H1 (cell line): Measurements from ENCODE around the gene UBASH3B. TPM values are rescaled to one million over a fixed set of nuclear protein-coding genes. Genes with fewer than 3 reads are reported as not detected.
A peak's percentile ranks its signal among the peaks of the same experiment; 100 is the strongest.

Source experiments
- CTCF ChIA-PET: fragments of 300-600 bp; sonication (Branson Sonifier 250); formaldehyde crosslinking; loops from one replicate; lab custom pipeline; 2021; ENCODE audit not compliant: partially characterized antibody; lab: Charles Lee
- POLR2A ChIA-PET: fragments of 300-600 bp; sonication (Branson Sonifier 250); formaldehyde crosslinking; loops from one replicate; lab custom pipeline; 2021; ENCODE audit warnings: inconsistent platforms; ENCODE audit not compliant: partially characterized antibody; lab: Charles Lee
- DNase-seq, 2 experiments: peaks; one replicate each; pipeline versions ENCODE4 v3.0.0 to v3.0.0-alpha.2; 2010 to 2022; ENCODE audit warnings: low spot score in 2 of 2, low read depth in 1 of 2, mixed read lengths in 1 of 2
- FAIRE-seq: peaks from 2 replicates; lab custom pipeline; 2011; peaks lifted over from hg19 to GRCh38; lab: Jason Lieb, UNC
- H2AFZ ChIP-seq: 2 replicates; pipeline ENCODE4 v1.8.1; 2012; ENCODE audit warnings: low read length, inconsistent platforms
- H2AK5ac ChIP-seq: 2 replicates; pipeline ENCODE4 v1.6.1; 2013; ENCODE audit warnings: low read depth, low read length
- H2BK120ac ChIP-seq: replicated peaks from 2 replicates; pipeline ENCODE3; 2013; ENCODE audit warnings: low read depth, low read length, inconsistent platforms
- H2BK12ac ChIP-seq: 2 replicates; pipeline ENCODE4 v1.6.1; 2013; ENCODE audit warnings: low read depth, low read length
- H2BK15ac ChIP-seq: 2 replicates; pipeline ENCODE4 v1.6.1; 2013; ENCODE audit warnings: low read length
- H2BK20ac ChIP-seq: 2 replicates; pipeline ENCODE4 v1.6.1; 2013; ENCODE audit warnings: low read length
- H2BK5ac ChIP-seq: 2 replicates; pipeline ENCODE4 v1.6.1; 2013; ENCODE audit warnings: low read depth, low read length
- H3K14ac ChIP-seq: 2 replicates; pipeline ENCODE4 v1.6.1; 2013; ENCODE audit warnings: inconsistent platforms; ENCODE audit not compliant: insufficient read length
- H3K18ac ChIP-seq: 2 replicates; pipeline ENCODE4 v1.6.1; 2013; ENCODE audit warnings: low read length; ENCODE audit errors: extremely low read depth
- H3K23ac ChIP-seq: 2 replicates; pipeline ENCODE4 v1.6.1; 2013; ENCODE audit warnings: inconsistent platforms; ENCODE audit not compliant: insufficient read length
- H3K23me2 ChIP-seq: 2 replicates; pipeline ENCODE4 v1.6.1; 2013; ENCODE audit warnings: low read depth, low read length
- H3K27ac ChIP-seq: 2 replicates; pipeline ENCODE4 v1.6.1; 2011; ENCODE audit warnings: low read depth, low read length, inconsistent platforms
- H3K27me3 ChIP-seq, 4 experiments: replicated peaks in 1 of 4; 1 replicate in 1 of 4; 2 replicates in 3 of 4; pipeline versions ENCODE4 v1.6.1 to v1.8.1; 2011 to 2013; ENCODE audit warnings: low read length in 3 of 4, mild to moderate bottlenecking in 3 of 4, inconsistent platforms in 2 of 4, mixed read lengths in 2 of 4, moderate library complexity in 1 of 4; ENCODE audit not compliant: control insufficient read depth in 3 of 4, insufficient read depth in 3 of 4; ENCODE audit errors: extremely low read depth in 1 of 4
- H3K36me3 ChIP-seq, 4 experiments: 2 replicates each; pipeline versions ENCODE4 v1.6.1 to v1.8.1; 2011 to 2013; ENCODE audit warnings: mild to moderate bottlenecking in 4 of 4, low read length in 3 of 4, moderate library complexity in 2 of 4, control low read depth in 1 of 4, inconsistent platforms in 1 of 4; ENCODE audit not compliant: insufficient read depth in 4 of 4, control insufficient read depth in 2 of 4
- H3K4ac ChIP-seq: replicated peaks from 2 replicates; pipeline ENCODE3; 2013; ENCODE audit warnings: low read length, low read depth, mixed read lengths, inconsistent platforms; ENCODE audit not compliant: insufficient read length
- H3K4me1 ChIP-seq, 4 experiments: replicated peaks in 1 of 4; 1 replicate in 1 of 4; 2 replicates in 3 of 4; pipeline versions ENCODE4 v1.6.1 to v1.8.1; 2011 to 2013; ENCODE audit warnings: low read length in 3 of 4, inconsistent platforms in 2 of 4, mixed read lengths in 1 of 4; ENCODE audit not compliant: insufficient read depth in 4 of 4, control insufficient read depth in 3 of 4
- H3K4me2 ChIP-seq, 2 experiments: 2 replicates each; pipeline versions ENCODE4 v1.6.1 to v1.8.1; 2011 to 2013; ENCODE audit warnings: low read depth in 2 of 2, low read length in 2 of 2, control low read depth in 1 of 2, inconsistent platforms in 1 of 2, mild to moderate bottlenecking in 1 of 2; ENCODE audit not compliant: insufficient read depth in 1 of 2
- H3K4me3 ChIP-seq, 4 experiments: fragments of 200-600, 300-600 bp in 1 of 4; sonication (generic), shearing (Covaris generic), sonication (Bioruptor Twin) in 1 of 4; 2 replicates each; pipeline versions ENCODE4 v1.5.1 to v1.8.1; 2011 to 2016; ENCODE audit warnings: low read length in 4 of 4, low read depth in 3 of 4, control low read depth in 2 of 4, inconsistent platforms in 2 of 4, mild to moderate bottlenecking in 2 of 4, mixed read lengths in 1 of 4, moderate library complexity in 1 of 4; ENCODE audit not compliant: insufficient read depth in 2 of 4; ENCODE audit errors: extremely low read depth in 1 of 4
- H3K56ac ChIP-seq: replicated peaks from 2 replicates; pipeline ENCODE3; 2013; ENCODE audit warnings: low read depth, mild to moderate bottlenecking, mixed read lengths, low read length, inconsistent platforms; ENCODE audit not compliant: insufficient read length
- H3K79me1 ChIP-seq: 2 replicates; pipeline ENCODE4 v1.6.1; 2013; ENCODE audit warnings: low read depth, low read length, control low read depth
- H3K79me2 ChIP-seq, 2 experiments: 2 replicates each; pipeline versions ENCODE4 v1.6.1 to v1.8.1; 2012 to 2013; ENCODE audit warnings: low read length in 2 of 2, mild to moderate bottlenecking in 2 of 2, inconsistent platforms in 1 of 2; ENCODE audit not compliant: insufficient read depth in 2 of 2, control insufficient read depth in 1 of 2
- H3K9ac ChIP-seq, 4 experiments: replicated peaks in 1 of 4; 1 replicate in 1 of 4; 2 replicates in 3 of 4; pipeline versions ENCODE4 v1.6.1 to v1.8.1; 2011 to 2013; ENCODE audit warnings: low read depth in 3 of 4, low read length in 3 of 4, control low read depth in 2 of 4, mild to moderate bottlenecking in 2 of 4, moderate library complexity in 2 of 4, inconsistent platforms in 1 of 4; ENCODE audit errors: extremely low read depth in 1 of 4
- H3K9me3 ChIP-seq, 2 experiments: 2 replicates each; pipeline versions ENCODE4 v1.6.1 to v1.8.1; 2012 to 2013; ENCODE audit warnings: mild to moderate bottlenecking in 2 of 2, moderate library complexity in 2 of 2, control low read depth in 1 of 2, inconsistent platforms in 1 of 2, low read depth in 1 of 2, low read length in 1 of 2, mixed read lengths in 1 of 2; ENCODE audit not compliant: insufficient read depth in 2 of 2
- H4K20me1 ChIP-seq, 2 experiments: replicated peaks in 1 of 2; 2 replicates each; pipeline versions ENCODE3 to v1.8.1; 2011 to 2013; ENCODE audit warnings: inconsistent platforms in 2 of 2, low read length in 2 of 2, mild to moderate bottlenecking in 1 of 2; ENCODE audit not compliant: insufficient read depth in 2 of 2, control insufficient read depth in 1 of 2
- H4K5ac ChIP-seq: 2 replicates; pipeline ENCODE4 v1.6.1; 2013; ENCODE audit warnings: low read length, low read depth, mixed read lengths, inconsistent platforms; ENCODE audit not compliant: insufficient read length
- H4K8ac ChIP-seq: 2 replicates; pipeline ENCODE4 v1.8.0; 2013; ENCODE audit warnings: mild to moderate bottlenecking, moderate library complexity, low read length, inconsistent platforms; ENCODE audit not compliant: insufficient read depth; ENCODE audit errors: extremely low read depth
- H4K91ac ChIP-seq: replicated peaks from 2 replicates; pipeline ENCODE3; 2013; ENCODE audit warnings: low read length, mixed read lengths, inconsistent platforms; ENCODE audit not compliant: insufficient read length
- KDM1A ChIP-seq: fragments of 200-600, 300-600 bp; sonication (generic); IDR thresholded peaks from 2 replicates; pipeline ENCODE4 v1.7.1; 2016; ENCODE audit warnings: mild to moderate bottlenecking, low read length, borderline replicate concordance
- WGBS, 2 experiments: shearing (Covaris generic) in 1 of 2; methylation state at CpG; one replicate each; pipeline versions ENCODE4 v1.1.6 to v1.1.7; 2013 to 2015; ENCODE audit warnings: low lambda C conversion rate in 2 of 2, mixed read lengths in 2 of 2, inconsistent platforms in 1 of 2, low coverage in 1 of 2, missing lambda C conversion rate in 1 of 2; ENCODE audit not compliant: insufficient replicate concordance in 2 of 2, insufficient coverage in 1 of 2, insufficient read length in 1 of 2; ENCODE audit errors: extremely low coverage in 1 of 2, missing lambda C conversion rate in 1 of 2; 5-methylcytosine and 5-hydroxymethylcytosine counted together
- polyA plus RNA-seq, 7 experiments: library from polyadenylated mRNA; depleted of rRNA in 3 of 7; stranded (reverse) in 5 of 7; unstranded in 2 of 7; fragments of >200 nt in 5 of 7; fragments of 200-250 nt in 2 of 7; gene quantifications; 1 replicate in 5 of 7; 2 replicates in 1 of 7; 4 replicates in 1 of 7; pipeline versions ENCODE4 v1.2.1 to v1.2.3, GENCODE V29; 2011 to 2013; ENCODE audit warnings: missing spikeins in 2 of 7, mixed read lengths in 2 of 7
- total RNA-seq: library from RNA; stranded (reverse); fragmentation: NEBNext Ultra II Directional; extraction: Animal tissue kit (Norgen Biotek cat#: 25700); gene quantifications from 2 replicates; pipeline ENCODE4 v1.2.1, GENCODE V29; 2021
- TF ChIP-seq, protein P1 (sequence below): IDR thresholded peaks from 2 replicates; pipeline ENCODE4 v1.6.1; 2011; ENCODE audit warnings: low read depth, mild to moderate bottlenecking, low read length; ENCODE audit not compliant: insufficient read depth

Gene UBASH3B
- total and polyA plus RNA-seq, 2 of the 8 experiments (the other 6 are each of a cell fraction or from before 2014, with no cell fraction given), result 7.5 to 9.5 TPM

DNA sequence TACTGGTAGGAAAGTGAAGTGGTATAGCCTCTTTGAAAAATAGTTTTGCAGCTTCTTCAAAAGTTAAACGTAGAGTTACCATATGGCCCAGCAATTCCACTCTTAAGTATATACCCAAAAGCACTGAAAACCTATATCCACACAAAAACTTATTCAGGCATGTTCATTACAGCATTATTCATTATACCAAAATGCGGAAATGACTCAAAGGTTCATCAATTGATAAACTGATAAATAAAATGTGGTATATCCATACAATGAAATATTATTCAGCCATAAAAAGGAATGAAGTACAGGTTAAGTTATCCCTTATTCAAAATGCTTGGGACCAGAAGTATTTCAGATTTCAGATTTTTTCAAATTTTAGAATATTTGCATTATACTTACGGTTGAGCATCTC is 35.8 kb upstream of the UBASH3B start:
- Histone ChIP-seq H3K4me2 (no peak overlapping the region), H3K9ac (no peak overlapping the region), H2BK120ac (no peak overlapping the region), H3K79me2 (no peaks in the 10 kb centered on the region), H2BK15ac (no peak overlapping the region), H3K56ac (no peak overlapping the region), H2AFZ (no peak overlapping the region), H2AK5ac (no peak overlapping the region), H3K4me3 (no peak overlapping the region), H3K18ac (no peak overlapping the region), H3K27ac (no peak overlapping the region), H3K4ac (no peak overlapping the region), H4K91ac (no peak overlapping the region), H3K9me3 (peaks cover 6 to 7% of the 10 kb centered on the region in 2 experiments; a peak in 2 of 4 replicates), H3K27me3 (no peaks in the 10 kb centered on the region), H4K20me1 (no peaks in the 10 kb centered on the region), H3K14ac (no peak overlapping the region), H2BK12ac (no peak overlapping the region), H4K8ac (no peak overlapping the region), H3K79me1 (no peaks in the 10 kb centered on the region), H3K23me2 (no peaks in the 10 kb centered on the region), H2BK20ac (no peak overlapping the region), H2BK5ac (no peak overlapping the region), H3K4me1 (no peaks in the 10 kb centered on the region), H4K5ac (no peak overlapping the region), H3K36me3 (no peaks in the 10 kb centered on the region), H3K23ac (no peak overlapping the region)
- WGBS, 2 experiments, result 94% methylated on average over 3 of the region's 3 CpGs; no CpG with 5 or more reads in 1 of the 2 experiments
- CTCF ChIA-PET, result interaction anchor here (0.6 to 1.6 kb wide), 5 partner anchors 9 to 929 kb away, joined by 3 to 8 read pairs (median 3); no protein-coding TSS in a partner anchor
- no peak for DNase-seq
- FAIRE-seq, result no peak
- POLR2A ChIA-PET, result no interaction called here
- TF ChIP-seq, protein P1, sequence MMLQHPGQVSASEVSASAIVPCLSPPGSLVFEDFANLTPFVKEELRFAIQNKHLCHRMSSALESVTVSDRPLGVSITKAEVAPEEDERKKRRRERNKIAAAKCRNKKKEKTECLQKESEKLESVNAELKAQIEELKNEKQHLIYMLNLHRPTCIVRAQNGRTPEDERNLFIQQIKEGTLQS, result no peak
- TF ChIP-seq KDM1A, result peak; percentile 34; the same call in 1 of the 2 replicates
